ENCODE results near the gene DBI.

Gene DBI

GRCh38 chr2:119366649-119367471, at the start of gene DBI, which contains the start of gene C2orf76:
TSS of gene DBI (plus strand) at chr2:119366977. CDS start at chr2:119367052, 75 bp downstream.
TSS of gene C2orf76 (minus strand) at chr2:119366834. CDS start at chr2:119339959, 26,875 bp downstream.
- DNase-seq (ENCODE audit: low read depth in 2 of 2) = peak; percentile 83 to 89

DNA sequence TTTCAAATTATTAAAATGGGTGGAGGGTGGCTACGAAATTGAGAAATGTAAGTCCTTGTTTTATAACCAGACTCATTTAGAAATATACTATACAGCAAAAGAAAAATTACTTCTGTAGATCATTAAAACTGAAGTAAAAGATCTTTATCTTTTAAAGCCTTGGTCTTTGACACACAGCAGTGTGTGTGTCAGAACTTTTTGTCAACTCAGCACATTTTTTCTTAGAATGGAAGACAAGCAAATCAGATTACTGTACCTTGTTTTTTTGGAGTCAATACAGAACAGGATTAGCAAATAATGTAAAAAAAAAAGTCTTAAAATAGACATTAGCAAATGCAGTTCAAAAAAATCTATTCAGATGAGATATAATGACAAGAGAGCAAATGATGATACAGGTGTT, 49.2 kb upstream of the DBI start:
- no peak for DNase-seq (ENCODE audit: low read depth in 2 of 2)

GRCh38 chr2:119319593-119319992, 47.2 kb upstream of the DBI start:
- no peak for DNase-seq (ENCODE audit: low read depth in 2 of 2)

DNA sequence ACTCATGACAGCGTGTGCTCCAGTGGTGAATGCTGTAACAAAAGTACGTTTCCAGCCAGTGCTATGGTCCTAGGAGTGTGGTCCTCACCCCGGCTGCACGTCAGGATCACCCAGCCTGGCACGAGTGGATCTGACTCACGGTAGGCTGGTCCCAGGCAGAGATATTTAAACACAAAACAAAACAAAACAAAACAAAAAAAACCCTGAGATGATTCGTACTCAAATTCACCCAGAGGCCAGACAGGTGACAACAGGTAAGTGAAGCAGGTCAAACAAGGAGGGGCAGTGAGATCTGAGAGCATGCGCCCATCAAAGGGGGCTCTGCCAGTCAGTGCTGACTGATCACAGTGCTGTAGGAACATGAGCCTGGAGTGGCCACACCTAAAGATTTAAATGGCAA, 43.3 kb upstream of the DBI start:
- DNase-seq (ENCODE audit: low read depth in 2 of 2) = no peak

- DNase-seq (ENCODE audit: low read depth in 2 of 2) = no peak
Observed at GRCh38 chr2:119324685-119325270, 42.0 kb upstream of the DBI start.

- no peak for DNase-seq (ENCODE audit: low read depth in 2 of 2)
Observed at GRCh38 chr2:119326938-119327337, 39.8 kb upstream of the DBI start.

DNA sequence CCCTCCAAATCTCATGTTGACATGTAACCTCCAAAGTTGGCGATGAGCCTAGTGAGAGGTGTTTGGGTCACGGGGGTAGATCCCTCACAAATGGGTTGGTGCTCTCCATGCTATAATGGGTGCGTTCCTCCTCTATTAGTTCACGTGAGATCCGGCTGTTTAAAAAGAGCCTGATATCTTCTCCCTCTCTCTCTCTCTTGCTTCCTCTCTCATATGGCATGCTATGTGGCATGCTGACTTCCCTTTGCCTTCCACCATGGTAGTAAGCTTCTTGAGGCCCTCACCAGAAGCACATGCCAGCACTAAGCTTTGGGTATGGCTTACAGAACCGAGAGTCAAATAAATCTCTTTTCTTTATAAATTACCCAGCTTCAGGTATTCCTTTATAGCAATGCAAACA, 39.3 kb upstream of the DBI start:
- no peak for DNase-seq (ENCODE audit: low read depth in 2 of 2)

- DNase-seq (ENCODE audit: low read depth in 2 of 2) = no peak
Observed at GRCh38 chr2:119332953-119333352, 33.8 kb upstream of the DBI start.

DNA sequence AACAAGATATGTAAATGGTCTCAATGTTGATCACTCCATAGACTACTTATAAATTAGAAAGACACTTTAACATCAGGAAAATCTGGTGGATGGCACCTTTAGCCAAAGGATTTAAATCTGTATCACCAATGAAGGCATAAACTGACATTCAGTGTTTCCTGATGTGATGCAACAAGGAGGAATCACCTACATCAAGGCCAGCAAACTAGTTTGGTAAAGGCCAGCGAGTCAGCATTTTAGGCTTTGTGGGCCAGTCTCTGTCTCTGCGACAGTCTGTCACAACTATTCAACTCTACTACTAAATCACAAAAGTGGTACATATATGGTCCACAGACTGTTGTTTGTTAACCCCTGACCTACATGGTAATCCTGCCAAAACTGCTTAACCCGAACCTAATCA, 33.4 kb upstream of the DBI start:
- no peak for DNase-seq (ENCODE audit: low read depth in 2 of 2)

DNA sequence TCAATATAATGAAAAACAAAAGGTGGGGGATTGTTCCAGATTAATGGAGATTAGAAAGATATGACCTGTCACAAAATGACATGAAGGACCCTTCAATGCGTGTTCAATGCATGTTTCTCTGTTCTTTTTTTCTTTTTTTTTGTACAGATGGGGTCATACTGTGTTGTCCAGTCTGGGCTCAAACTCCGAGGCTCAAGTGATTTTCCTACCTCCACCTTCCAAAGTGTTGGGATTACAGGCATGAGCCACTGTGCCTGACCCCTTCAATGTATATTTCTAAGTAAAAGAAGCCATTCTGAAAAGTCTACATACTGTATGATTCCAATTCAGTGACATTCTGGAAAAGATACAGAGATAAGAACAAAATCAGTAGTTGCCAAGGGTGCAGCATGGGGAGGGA, 32.9 kb upstream of the DBI start:
- no peak for DNase-seq (ENCODE audit: low read depth in 2 of 2)

- no peak for DNase-seq (ENCODE audit: low read depth in 2 of 2)
Observed at GRCh38 chr2:119337749-119338148, 29.0 kb upstream of the DBI start.

GRCh38 chr2:119338272-119338671, 28.5 kb upstream of the DBI start:
- DNase-seq (ENCODE audit: low read depth in 2 of 2) = no peak

DNA sequence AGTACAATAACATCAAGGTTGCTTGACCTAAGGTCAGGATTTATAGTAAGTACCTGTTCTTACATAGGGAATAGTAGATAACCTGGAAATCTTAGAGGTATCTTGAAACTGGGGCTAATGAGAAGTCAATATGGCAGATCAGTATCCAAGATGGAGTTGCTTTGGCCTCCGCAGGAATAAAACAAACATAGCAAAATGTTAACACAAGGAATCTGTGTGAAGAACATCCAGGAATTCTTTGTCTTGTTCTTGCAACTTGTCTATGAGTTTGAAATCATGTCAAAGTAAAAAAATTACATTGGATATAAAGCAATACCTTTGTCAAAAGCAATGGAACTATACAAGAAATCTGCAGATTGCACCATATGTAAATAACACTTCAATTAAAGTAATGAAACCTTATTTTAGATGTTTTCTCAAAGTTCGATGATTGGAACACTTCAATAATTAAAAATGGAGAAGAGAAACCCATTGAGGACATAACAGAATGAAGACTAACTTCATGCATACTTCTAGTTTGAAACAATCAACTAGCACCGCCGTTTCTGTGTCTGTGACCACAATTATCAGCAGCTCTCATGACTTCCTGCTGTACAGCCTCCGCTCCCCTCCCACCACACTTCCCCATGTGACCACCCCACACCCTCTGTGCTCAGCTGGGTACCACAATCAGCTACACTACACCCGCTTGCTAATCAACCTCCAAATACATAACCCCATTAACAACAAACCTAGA, 27.8 kb upstream of the DBI start:
- no peak for DNase-seq (ENCODE audit: low read depth in 2 of 2)

DNA sequence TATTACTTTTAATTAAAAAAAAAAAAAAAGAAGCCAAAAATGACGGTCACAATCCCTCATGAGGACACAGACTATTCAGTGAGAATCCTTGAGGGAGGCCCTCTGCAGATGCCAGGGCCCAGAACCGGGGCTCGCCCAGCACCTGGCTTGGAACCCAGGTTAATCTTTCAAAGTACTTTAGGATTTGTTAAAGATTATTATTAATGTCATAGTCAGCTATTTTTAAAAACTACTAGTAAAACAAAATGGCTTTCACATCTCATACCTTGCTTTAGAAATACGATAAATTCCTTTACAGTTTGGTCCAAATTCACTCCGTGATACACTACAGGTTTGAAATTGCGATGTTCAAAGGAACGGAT, 27.2 kb upstream of the DBI start:
- no peak for DNase-seq (ENCODE audit: low read depth in 2 of 2)

DNA sequence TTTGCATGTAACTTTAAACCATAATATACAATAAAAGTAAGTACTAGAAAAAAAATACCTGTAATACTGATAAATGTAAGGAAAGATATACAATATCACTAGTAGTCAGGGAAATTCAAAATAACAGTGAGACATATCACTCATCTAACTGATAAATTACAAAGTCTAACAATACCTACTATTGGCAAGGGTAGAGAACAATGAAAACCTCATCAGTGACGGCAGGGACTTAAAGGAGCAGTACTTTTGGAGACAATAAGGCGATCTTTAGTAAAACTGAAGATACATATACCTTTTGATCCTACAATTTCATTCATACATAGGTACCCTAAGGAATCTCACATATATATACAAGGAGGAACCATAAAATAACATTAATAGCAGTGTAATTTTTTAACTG, 25.1 kb upstream of the DBI start:
- DNase-seq (ENCODE audit: low read depth in 2 of 2) = no peak

- DNase-seq (ENCODE audit: low read depth in 2 of 2) = no peak
Observed at GRCh38 chr2:119349289-119349688, 17.5 kb upstream of the DBI start.

GRCh38 chr2:119350311-119350998, 16.3 kb upstream of the DBI start:
- no peak for DNase-seq (ENCODE audit: low read depth in 2 of 2)

DNA sequence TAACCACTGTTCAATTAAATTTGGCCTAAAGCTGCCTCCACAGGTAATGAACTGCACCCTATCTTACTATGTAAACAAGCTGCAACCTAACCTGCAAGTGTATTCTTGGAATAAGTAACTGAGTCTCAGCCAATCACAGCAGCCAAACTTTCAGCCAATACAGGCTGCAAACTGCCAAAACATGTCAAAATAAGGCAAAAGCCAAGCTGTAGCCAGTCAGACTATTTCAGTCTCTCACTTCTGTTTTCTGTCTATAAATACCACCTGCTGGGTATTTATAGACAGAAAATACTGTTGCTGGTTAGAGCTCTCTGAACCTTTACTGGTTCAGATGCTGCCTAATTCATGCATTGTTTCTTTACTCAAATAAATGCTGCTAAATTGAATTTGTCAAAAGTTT, 14.4 kb upstream of the DBI start:
- no peak for DNase-seq (ENCODE audit: low read depth in 2 of 2)

DNA sequence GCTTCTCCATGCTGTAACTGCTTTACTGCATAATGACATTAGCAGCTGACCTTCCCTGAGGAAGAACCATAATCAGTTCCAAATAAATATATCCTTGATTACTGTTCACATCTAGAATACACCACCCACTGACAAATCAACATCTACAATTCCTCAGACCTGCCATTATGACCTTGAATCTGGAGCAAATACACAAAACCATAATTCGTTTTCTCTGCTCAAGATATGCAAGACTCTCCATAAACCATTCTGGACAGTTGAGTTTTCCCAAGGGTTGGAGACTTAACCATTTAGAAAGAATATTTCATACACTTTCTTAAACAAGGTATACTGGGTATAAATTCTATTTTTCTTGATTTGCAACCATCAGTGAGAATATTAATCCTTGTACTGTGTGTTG, 11.9 kb upstream of the DBI start:
- no peak for DNase-seq (ENCODE audit: low read depth in 2 of 2)

DNA sequence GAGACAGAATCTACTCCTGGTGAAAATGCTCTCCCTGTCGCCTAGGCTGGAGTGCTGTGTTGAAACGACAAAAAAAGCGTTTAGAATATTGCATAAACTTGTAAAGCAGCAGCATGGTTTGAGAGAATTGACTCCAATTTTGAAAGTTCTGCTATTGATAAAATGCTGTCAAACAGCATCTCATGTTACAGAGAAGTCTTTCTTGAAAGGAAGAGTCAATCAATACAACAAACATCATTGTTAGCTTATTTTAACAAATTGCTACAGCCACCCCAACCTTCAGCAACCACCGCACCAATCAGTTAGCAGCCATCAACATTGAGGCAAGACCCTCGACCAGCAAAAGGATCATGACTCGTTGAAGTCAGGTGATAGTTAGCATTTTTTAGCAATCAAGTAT, 7.0 kb upstream of the DBI start:
- DNase-seq (ENCODE audit: low read depth in 2 of 2) = no peak

DNA sequence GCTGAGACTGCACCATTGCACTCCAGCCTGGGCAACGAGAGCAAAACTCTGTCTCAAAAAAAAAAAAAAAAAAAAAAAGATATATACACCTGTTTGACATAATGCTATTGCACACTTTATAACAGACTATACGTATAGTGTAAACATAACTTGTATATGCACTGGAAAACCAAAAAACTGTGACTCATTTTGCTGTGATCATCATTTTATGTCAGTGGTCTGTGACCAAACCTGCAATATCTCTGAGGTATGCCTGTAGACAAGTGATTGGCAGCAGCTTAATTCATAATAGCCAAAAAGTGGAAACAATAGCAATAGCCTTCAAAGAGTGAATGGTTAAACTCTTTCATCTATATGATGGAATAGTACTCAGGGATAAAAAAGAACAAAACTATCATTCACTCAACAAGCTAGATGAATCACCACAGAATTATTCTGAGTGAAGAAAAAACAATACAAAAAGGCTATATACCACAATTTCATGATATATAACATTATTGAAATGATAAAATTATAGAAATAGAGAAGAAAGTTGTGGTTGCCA, 6.3 kb upstream of the DBI start:
- DNase-seq (ENCODE audit: low read depth in 2 of 2) = no peak

DNA sequence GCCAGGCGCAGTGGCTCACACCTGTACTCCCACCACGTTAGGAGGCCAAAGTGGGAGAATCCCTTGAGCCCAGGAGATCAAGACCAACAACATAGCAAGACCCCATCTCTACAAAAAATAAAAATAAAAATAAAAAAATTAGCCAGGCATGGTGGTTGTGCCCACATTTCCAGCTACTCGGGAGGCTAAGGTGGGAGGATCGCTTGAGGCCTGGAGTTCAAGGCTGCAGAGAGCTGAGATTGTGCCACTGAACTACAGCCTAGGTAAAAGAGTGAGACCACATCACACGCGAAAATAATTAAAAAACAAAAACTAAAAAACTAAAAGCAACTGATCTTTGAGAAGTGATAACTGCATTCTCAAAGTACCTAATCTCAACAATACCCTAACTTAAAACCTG, 2.0 kb upstream of the DBI start:
- DNase-seq (ENCODE audit: low read depth in 2 of 2) = no peak
